HG03432 (cell line): ENCODE data around the gene B4GALNT2.
"Not testable (repeated sequence)": the region's sequence is repeated elsewhere in the genome, so short reads cannot be mapped to it uniquely, and the experiment has no call there.

ENCODE experiments used
- ATAC-seq: cut with Tn5 transposase; IDR thresholded peaks from one replicate; pipeline ENCODE4 v1.9.1; 2021; ENCODE audit warnings: mild to moderate bottlenecking, moderate library complexity; ENCODE audit not compliant: unreplicated experiment

The B4GALNT2 gene

GRCh38 chr17:49120166-49120565, 12.4 kb upstream of the B4GALNT2 start:
- ATAC-seq, result no peak

GRCh38 chr17:49121696-49122292, 10.8 kb upstream of the B4GALNT2 start:
- ATAC-seq, result no peak

GRCh38 chr17:49122566-49122965, 10.0 kb upstream of the B4GALNT2 start:
- no peak for ATAC-seq

GRCh38 chr17:49123061-49123460, 9.5 kb upstream of the B4GALNT2 start:
- ATAC-seq, result no peak

GRCh38 chr17:49125449-49125848, 7.1 kb upstream of the B4GALNT2 start:
- ATAC-seq, result no peak

- not testable (repeated sequence) for ATAC-seq
These were observed 6.2 kb upstream of the B4GALNT2 start for GRCh38 chr17:49126183-49126859.

GRCh38 chr17:49129359-49129950, 3.1 kb upstream of the B4GALNT2 start:
- ATAC-seq, result not testable (repeated sequence)

- ATAC-seq, result no peak
These were observed 1.7 kb upstream of the B4GALNT2 start for GRCh38 chr17:49130891-49131290.

- no peak for ATAC-seq
These were observed 261 bp upstream of the B4GALNT2 start for GRCh38 chr17:49132317-49132698.

GRCh38 chr17:49136335-49136734, 3.8 kb downstream of the B4GALNT2 start:
- ATAC-seq, result no peak

- not testable (repeated sequence) for ATAC-seq
These were observed 13.1 kb downstream of the B4GALNT2 start for GRCh38 chr17:49145654-49146053.

- ATAC-seq, result no peak
These were observed 14.2 kb downstream of the B4GALNT2 start for GRCh38 chr17:49146620-49147306.

- no peak for ATAC-seq
These were observed 15.6 kb downstream of the B4GALNT2 start for GRCh38 chr17:49148171-49148570.

- no peak for ATAC-seq
These were observed 19.4 kb downstream of the B4GALNT2 start for GRCh38 chr17:49151996-49152395.

GRCh38 chr17:49156256-49156655, 23.7 kb downstream of the B4GALNT2 start:
- ATAC-seq, result no peak

GRCh38 chr17:49157784-49158183, 25.2 kb downstream of the B4GALNT2 start:
- ATAC-seq, result no peak

GRCh38 chr17:49162866-49163265, 30.3 kb downstream of the B4GALNT2 start:
- no peak for ATAC-seq

- ATAC-seq, result no peak
These were observed 32.6 kb downstream of the B4GALNT2 start for GRCh38 chr17:49165143-49165542.

GRCh38 chr17:49168706-49169105, 36.1 kb downstream of the B4GALNT2 start:
- ATAC-seq, result no peak

- no peak for ATAC-seq
These were observed 37.6 kb downstream of the B4GALNT2 start for GRCh38 chr17:49170216-49170615.

GRCh38 chr17:49170711-49171110, 38.1 kb downstream of the B4GALNT2 start:
- not testable (repeated sequence) for ATAC-seq

GRCh38 chr17:49175978-49176377, 43.4 kb downstream of the B4GALNT2 start:
- ATAC-seq, result not testable (repeated sequence)
